BLaER1 treated with 17β-estradiol and CSF1 and Interleukin-3, amounts not matched to agents 10 nM and 100 nM (cell line): ENCODE data around the gene PRR19.

ENCODE experiments used
- H3K27ac ChIP-seq, 11 experiments: shearing (Covaris generic); formaldehyde crosslinking; 2 replicates each; pipeline ENCODE4 v1.8.1; 2022
- H3K27me3 ChIP-seq, 11 experiments: shearing (Covaris generic); formaldehyde crosslinking; 2 replicates each; pipeline ENCODE4 v1.8.1; 2022
- H3K36me3 ChIP-seq, 11 experiments: shearing (Covaris generic); formaldehyde crosslinking; 2 replicates each; pipeline ENCODE4 v1.8.1; 2022
- H3K4me1 ChIP-seq, 10 experiments: shearing (Covaris generic); formaldehyde crosslinking; 2 replicates each; pipeline ENCODE4 v1.8.1; 2022
- H3K4me2 ChIP-seq, 11 experiments: shearing (Covaris generic); formaldehyde crosslinking; 2 replicates each; pipeline ENCODE4 v1.8.1; 2022
- H3K4me3 ChIP-seq, 10 experiments: shearing (Covaris generic); formaldehyde crosslinking; 2 replicates each; pipeline ENCODE4 v1.8.1; 2022
- H3K9ac ChIP-seq, 11 experiments: shearing (Covaris generic); formaldehyde crosslinking; 2 replicates each; pipeline ENCODE4 v1.8.1; 2022
- H3K9me3 ChIP-seq, 11 experiments: shearing (Covaris generic); formaldehyde crosslinking; replicated peaks in 1 of 11; 2 replicates each; pipeline ENCODE4 v1.8.1; 2022
- H4K20me1 ChIP-seq, 11 experiments: shearing (Covaris generic); formaldehyde crosslinking; 2 replicates each; pipeline ENCODE4 v1.8.1; 2022
- Cebpa-rat ChIP-seq, 11 experiments: shearing (Covaris generic); IDR thresholded peaks; 2 replicates each; pipeline ENCODE4 v1.8.1; 2022

The PRR19 gene

GRCh38 chr19:42279155-42279901 lies 22.6 kb upstream of the PRR19 start:
- H4K20me1 ChIP-seq: peaks cover 24 to 70% (median 47%) of the 10 kb centered on the region in 11 experiments; a peak in 17 of 22 replicates
- no peaks in the 10 kb centered on the region for H3K9me3 ChIP-seq
- H3K27me3 ChIP-seq: no peaks in the 10 kb centered on the region
- H3K9ac ChIP-seq: peak overlapping the region; percentile 76 to 86 (median 80)
- H3K4me1 ChIP-seq: peaks cover 65 to 81% (median 79%) of the 10 kb centered on the region in 10 experiments
- TF ChIP-seq Cebpa-rat (IDR thresholded peaks at IDR 0.05): no peak
- peak overlapping the region; percentile 90 to 100 (median 97) for H3K4me2 ChIP-seq
- H3K36me3 ChIP-seq: peaks cover 10 to 38% (median 17%) of the 10 kb centered on the region in 11 experiments
- H3K4me3 ChIP-seq: peak overlapping the region; percentile 67 to 84 (median 72)
- peak overlapping the region; percentile 40 to 85 (median 75); a peak in 21 of 22 replicates for H3K27ac ChIP-seq

DNA sequence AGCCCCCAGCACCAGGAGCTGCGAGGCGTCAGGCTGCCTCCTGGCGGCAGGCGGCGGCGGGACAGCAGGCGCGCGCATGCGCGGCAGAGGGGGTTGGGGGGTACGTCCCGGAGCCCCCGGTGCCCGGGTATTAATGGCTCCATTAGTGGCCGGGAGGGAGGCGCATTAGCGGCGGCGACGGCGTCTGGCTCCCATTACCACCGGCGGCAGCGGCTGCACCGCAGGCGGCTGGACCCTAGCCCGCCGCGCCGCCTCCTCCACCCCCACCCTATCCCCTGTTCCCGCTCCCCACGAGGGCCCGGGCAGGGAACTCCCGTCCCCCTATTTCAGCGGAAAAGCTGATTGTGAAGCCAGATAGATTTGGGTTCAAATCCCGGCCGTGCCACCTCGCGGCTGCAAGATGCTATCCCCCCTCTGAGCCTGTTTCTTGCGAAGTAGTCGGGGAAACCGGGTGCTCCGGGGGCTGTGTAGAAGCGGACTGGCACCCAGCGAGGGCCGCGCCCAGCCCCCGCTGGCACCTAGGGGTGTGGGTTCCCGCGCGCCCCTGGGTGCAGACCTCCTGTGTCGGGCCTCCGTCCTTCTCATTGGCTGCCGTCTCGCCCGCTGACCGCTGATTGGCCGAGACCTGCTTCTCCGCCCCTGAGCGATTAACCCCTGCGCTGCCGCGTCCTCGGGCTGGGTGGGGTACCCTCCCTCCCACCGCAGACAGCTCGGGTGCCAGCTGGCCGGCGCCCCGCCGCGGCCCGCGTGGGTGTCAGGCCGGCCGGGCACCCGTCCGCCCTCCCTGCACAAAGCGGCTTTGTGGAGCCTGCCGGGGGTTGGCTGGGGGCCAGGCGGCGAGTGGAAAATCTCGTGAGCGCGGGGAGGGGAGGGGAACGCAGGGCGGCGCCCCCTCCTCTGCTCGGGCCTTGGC lies 21.8 kb upstream of the PRR19 start:
- Histone ChIP-seq H3K27me3 (no peaks in the 10 kb centered on the region), H3K4me1 (peaks cover 69 to 83% (median 77%) of the 10 kb centered on the region in 10 experiments), H3K9ac (peak overlapping the region; percentile 76 to 86 (median 80))

GRCh38 chr19:42280815-42281145 lies 21.2 kb upstream of the PRR19 start:
- peak overlapping the region; percentile 90 to 100 (median 97) for H3K4me2 ChIP-seq
- H3K4me1 ChIP-seq: peaks cover 74 to 83% (median 77%) of the 10 kb centered on the region in 10 experiments
- peaks cover 31 to 71% (median 50%) of the 10 kb centered on the region in 11 experiments for H4K20me1 ChIP-seq
- H3K36me3 ChIP-seq: peaks cover 0 to 23% (median 6%) of the 10 kb centered on the region in 11 experiments; a peak in 12 of 22 replicates
- H3K9ac ChIP-seq: peak overlapping the region; percentile 76 to 86 (median 80)
- H3K27me3 ChIP-seq: no peaks in the 10 kb centered on the region
- no peaks in the 10 kb centered on the region for H3K9me3 ChIP-seq
- H3K27ac ChIP-seq: peak overlapping the region; percentile 40 to 85 (median 75); a peak in 21 of 22 replicates
- H3K4me3 ChIP-seq: peak overlapping the region; percentile 67 to 84 (median 72)
- no peak for TF ChIP-seq Cebpa-rat (IDR thresholded peaks at IDR 0.05)

More for the DNA sequence above, 21.8 kb upstream of the PRR19 start:
- H4K20me1 ChIP-seq: peaks cover 30 to 71% (median 49%) of the 10 kb centered on the region in 11 experiments; a peak in 21 of 22 replicates
- TF ChIP-seq Cebpa-rat (IDR thresholded peaks at IDR 0.05): no peak
- peak overlapping the region; percentile 40 to 85 (median 75); a peak in 21 of 22 replicates for H3K27ac ChIP-seq
- H3K9me3 ChIP-seq: no peaks in the 10 kb centered on the region
- peak overlapping the region; percentile 67 to 84 (median 72) for H3K4me3 ChIP-seq
- H3K4me2 ChIP-seq: peak overlapping the region; percentile 90 to 100 (median 97)
- peaks cover 2 to 30% (median 9%) of the 10 kb centered on the region in 11 experiments; a peak in 17 of 22 replicates for H3K36me3 ChIP-seq

DNA sequence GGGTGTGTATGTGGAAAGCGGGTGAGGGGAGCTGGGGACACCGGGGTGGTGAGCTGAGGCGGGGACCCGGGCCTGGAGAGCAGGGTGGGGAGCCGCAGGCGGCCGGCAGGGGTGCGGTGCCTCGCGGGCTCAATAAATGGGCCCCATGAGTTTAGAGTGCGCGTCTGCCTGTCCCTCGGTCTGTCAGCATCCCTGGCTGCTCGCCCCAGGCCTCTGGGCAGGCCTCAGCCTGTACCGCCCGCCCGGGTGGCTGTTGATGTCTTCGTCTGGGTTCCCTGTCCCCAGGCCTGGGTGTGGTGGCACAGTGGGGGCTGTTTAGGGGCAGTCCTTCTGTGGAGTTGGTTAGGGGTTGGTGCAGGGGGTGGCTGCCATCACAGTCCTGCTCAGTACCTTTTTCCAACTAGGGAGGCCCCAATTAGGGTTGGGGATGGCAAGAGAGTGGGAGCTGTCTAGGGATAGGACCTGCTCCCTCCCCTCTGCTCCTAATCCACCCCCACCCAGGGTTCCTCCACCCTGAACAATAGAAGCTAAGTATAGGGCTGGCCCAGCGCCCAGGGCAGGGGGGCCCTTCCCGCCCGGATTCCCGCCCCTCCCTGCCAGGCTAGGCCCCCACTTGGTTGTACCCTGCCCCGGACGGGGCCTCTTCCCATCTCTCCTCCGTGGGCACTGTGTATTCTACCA lies 20.6 kb upstream of the PRR19 start:
- Histone ChIP-seq H3K4me1 (peaks cover 74 to 83% (median 77%) of the 10 kb centered on the region in 10 experiments), H3K4me2 (peak overlapping the region; percentile 93 to 100 (median 97)), H4K20me1 (peaks cover 36 to 71% (median 50%) of the 10 kb centered on the region in 11 experiments), H3K9me3 (no peaks in the 10 kb centered on the region), H3K9ac (peak overlapping the region; percentile 59 to 84 (median 80); a peak in 21 of 22 replicates), H3K4me3 (peak overlapping the region; percentile 41 to 84 (median 59); a peak in 19 of 20 replicates), H3K27me3 (no peaks in the 10 kb centered on the region), H3K36me3 (peaks cover 0 to 18% (median 5%) of the 10 kb centered on the region in 11 experiments; a peak in 9 of 22 replicates), H3K27ac (peak overlapping the region; percentile 48 to 85 (median 74); a peak in 21 of 22 replicates)
- no peak for TF ChIP-seq Cebpa-rat (IDR thresholded peaks at IDR 0.05)

DNA sequence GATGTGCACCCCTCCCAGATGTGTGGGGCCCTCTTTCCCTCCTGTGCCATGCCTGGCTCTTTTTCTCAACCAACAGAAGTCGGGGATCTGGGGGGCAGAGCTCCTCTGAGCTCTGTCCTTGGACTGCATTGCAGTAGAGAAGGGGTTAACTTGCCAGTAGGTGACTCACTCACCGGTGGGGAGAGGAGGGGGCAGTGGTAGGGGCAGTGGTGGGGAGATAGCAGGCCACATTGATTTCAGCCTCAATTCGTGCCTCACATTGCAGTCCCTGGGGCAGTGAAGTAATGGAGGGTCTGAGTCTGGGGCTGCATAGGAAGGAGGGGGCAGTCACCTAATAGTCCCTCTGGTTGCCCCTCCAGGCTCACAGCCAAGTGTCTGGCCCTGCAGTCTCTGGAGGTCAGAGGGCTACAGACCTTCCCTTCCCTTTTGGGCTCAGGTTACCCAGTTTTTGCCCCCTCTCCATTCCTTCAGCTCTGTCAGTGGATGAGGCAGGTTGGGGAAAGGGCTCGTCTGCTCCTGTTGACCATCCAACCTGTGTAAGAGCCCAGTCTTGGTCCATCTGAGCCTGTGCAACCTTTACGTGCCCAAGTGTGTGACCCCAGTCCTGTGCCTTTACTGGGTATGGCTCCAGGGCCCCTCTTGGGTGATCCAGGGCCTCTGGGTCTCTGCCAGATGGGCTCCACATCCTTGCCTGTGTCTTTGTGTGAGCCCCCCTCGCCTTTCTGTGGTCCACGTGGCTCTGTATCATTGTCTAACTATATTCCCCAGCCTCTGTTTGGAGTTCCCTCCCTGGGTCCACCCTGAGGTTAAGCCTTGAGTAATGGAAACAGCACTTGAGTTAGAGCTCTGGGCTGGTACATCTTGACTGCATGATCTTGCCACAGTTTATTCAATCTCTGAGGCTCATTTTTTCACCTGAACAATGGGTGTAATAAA lies 19.8 kb upstream of the PRR19 start:
- Histone ChIP-seq H3K4me3 (peak overlapping the region; percentile 21 to 84 (median 59); a peak in 17 of 20 replicates), H3K36me3 (peaks cover 2 to 15% (median 5%) of the 10 kb centered on the region in 11 experiments; a peak in 21 of 22 replicates), H4K20me1 (peaks cover 33 to 72% (median 51%) of the 10 kb centered on the region in 11 experiments), H3K4me2 (peak overlapping the region; percentile 93 to 100 (median 97)), H3K27ac (peak overlapping the region; percentile 48 to 85 (median 74); a peak in 21 of 22 replicates), H3K9ac (peak overlapping the region; percentile 59 to 84 (median 80); a peak in 21 of 22 replicates), H3K27me3 (no peaks in the 10 kb centered on the region), H3K9me3 (no peaks in the 10 kb centered on the region), H3K4me1 (peaks cover 73 to 82% (median 77%) of the 10 kb centered on the region in 10 experiments)
- no peak for TF ChIP-seq Cebpa-rat (IDR thresholded peaks at IDR 0.05)

DNA sequence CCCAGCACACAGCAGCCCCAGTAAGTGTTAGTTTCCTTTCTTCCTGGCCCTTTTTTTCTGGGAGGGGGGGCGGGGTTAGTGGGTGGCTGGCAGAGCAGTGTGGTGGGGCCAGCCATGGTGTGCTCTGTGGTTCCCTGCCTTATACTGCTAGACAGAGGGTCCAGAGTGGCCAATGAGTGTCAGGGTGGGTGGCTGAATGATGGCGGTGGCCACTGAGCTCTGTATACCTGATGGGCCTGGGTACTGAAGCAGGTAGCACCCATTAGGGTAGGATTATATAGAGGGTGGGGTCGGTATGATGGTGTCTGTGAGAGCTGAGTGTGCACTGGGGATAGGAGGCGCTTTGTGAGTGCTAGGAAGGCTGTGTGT lies 19.1 kb upstream of the PRR19 start:
- peak overlapping the region; percentile 55 to 72 (median 62); a peak in 19 of 20 replicates for H3K4me3 ChIP-seq
- no peaks in the 10 kb centered on the region for H3K27me3 ChIP-seq
- peaks cover 73 to 82% (median 77%) of the 10 kb centered on the region in 10 experiments for H3K4me1 ChIP-seq
- H3K9ac ChIP-seq: peak overlapping the region in 10 of 11 experiments; percentile 60 to 84 (median 80); a peak in 20 of 22 replicates
- H3K4me2 ChIP-seq: peak overlapping the region; percentile 93 to 100 (median 97)
- peaks cover 34 to 72% (median 54%) of the 10 kb centered on the region in 11 experiments for H4K20me1 ChIP-seq
- no peaks in the 10 kb centered on the region for H3K9me3 ChIP-seq
- no peak for TF ChIP-seq Cebpa-rat (IDR thresholded peaks at IDR 0.05)
- H3K27ac ChIP-seq: peak overlapping the region; percentile 60 to 85 (median 77); a peak in 20 of 22 replicates
- H3K36me3 ChIP-seq: peaks cover 9 to 15% (median 12%) of the 10 kb centered on the region in 11 experiments
